Activated CD8-positive, alpha-beta T cell treated with anti-CD3 and anti-CD28 coated beads for 36 hours (primary cell): ENCODE data around the gene SLC22A4. TPM values are rescaled to one million over a fixed set of nuclear protein-coding genes. Genes with fewer than 3 reads are reported as not detected.

ENCODE experiments used
- ATAC-seq: fragments of 200-7000 bp; cut with Tn5 transposase; one replicate; pipeline ENCODE4 v1.10.0; 2021; ENCODE audit warnings: mild to moderate bottlenecking, moderate library complexity
- CTCF ChIA-PET: fragments of 350-600 bp; sonication (Branson Sonifier 250); formaldehyde crosslinking; loops from one replicate; lab custom pipeline; 2021; ENCODE audit warnings: antibody characterized with exemption; lab: Charles Lee
- POLR2A ChIA-PET: fragments of 350-600 bp; sonication (Branson Sonifier 250); formaldehyde crosslinking; loops from one replicate; lab custom pipeline; 2021; ENCODE audit warnings: antibody characterized with exemption; lab: Charles Lee
- DNase-seq: peaks from one replicate; pipeline ENCODE4 v3.0.0-alpha.2; 2020
- H3K27ac Mint-ChIP-seq: one replicate; pipeline ENCODE4 v1.8.0; 2021; ENCODE audit warnings: mild to moderate bottlenecking, mixed read lengths
- H3K27me3 Mint-ChIP-seq: one replicate; pipeline ENCODE4 v1.8.0; 2021; ENCODE audit warnings: mixed read lengths
- H3K36me3 Mint-ChIP-seq: one replicate; pipeline ENCODE4 v1.8.0; 2021; ENCODE audit warnings: low read depth, mixed read lengths
- H3K4me1 Mint-ChIP-seq: one replicate; pipeline ENCODE4 v1.8.0; 2021; ENCODE audit warnings: low read depth, mixed read lengths
- H3K4me3 Mint-ChIP-seq: one replicate; pipeline ENCODE4 v1.8.0; 2021; ENCODE audit warnings: mild to moderate bottlenecking, moderate library complexity, mixed read lengths
- H3K9me3 Mint-ChIP-seq: one replicate; pipeline ENCODE4 v1.8.0; 2021; ENCODE audit warnings: mixed read lengths
- intact Hi-C: fragments of 100-400 bp; cut with micrococcal nuclease; formaldehyde crosslinking; loops from one replicate; pipeline ENCODE4 v1.10.0; 2022
- total RNA-seq, 2 experiments: library from RNA; stranded (reverse); gene quantifications; one replicate each; pipeline ENCODE4 v1.2.3, GENCODE V29; 2021
- TF ChIP-seq, protein P1 (sequence below): fragments of 200-600 bp; IDR thresholded peaks from one replicate; pipeline ENCODE4 v1.8.0; 2022; ENCODE audit warnings: antibody characterized with exemption, mild to moderate bottlenecking

The SLC22A4 gene
- total RNA-seq, 2 experiments from 2014 or later = 0.74 to 0.88 TPM

DNA sequence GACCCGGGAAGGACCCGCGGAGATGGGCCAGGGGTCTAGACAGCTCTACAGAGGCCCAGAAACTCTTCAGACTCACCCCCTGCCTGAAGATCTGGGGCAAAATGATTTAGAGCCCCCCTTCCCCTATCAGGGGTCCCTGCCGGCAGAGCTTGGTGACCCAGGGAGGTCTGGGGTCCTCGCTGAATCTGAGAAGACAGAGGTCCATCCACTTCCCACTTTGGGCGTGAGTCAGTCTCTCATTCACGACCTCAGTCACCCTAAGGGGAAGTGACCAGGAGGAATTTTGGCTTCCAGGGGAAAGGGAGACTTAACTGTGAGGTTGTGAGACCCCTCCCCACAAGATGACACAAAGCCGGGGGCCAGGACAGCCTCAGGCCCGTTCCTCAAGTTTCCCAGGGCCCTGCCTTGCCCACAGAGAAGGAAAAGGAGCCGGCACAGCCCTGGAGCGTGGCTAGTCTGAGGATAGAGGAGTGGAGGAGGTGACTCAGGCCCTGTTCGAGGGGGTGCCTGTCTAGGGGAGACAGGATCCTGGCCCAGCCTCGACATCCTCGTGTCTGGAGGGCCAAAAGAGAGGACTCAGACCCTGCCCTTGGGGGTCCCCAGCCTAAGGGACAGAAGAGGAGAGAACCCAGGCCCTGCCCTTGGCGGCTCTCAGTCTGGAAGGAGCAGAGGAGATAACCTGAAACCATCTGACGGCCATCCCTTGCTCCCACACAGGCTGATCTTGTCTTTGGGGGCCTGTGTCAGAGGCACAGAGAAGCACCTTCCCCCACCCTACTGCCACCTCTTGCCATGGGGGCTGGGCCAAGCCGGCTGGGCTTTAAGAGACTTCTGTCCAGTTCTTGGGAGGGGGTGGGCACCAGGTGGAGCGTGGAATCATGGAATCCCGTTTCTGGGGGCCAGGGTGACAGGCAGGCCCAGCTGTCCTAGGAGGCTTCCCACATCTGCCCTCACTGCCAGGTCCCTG lies 35.8 kb upstream of the SLC22A4 start:
- no peak overlapping the region for H3K4me3 Mint-ChIP-seq
- H3K4me1 Mint-ChIP-seq = peaks cover 25% of the 10 kb centered on the region
- ATAC-seq (no peak), DNase-seq (no peak)
- POLR2A ChIA-PET = interaction anchor here (0.9 kb wide), 1 partner anchor 19 kb away, joined by 3 read pairs; no protein-coding TSS in a partner anchor
- TF ChIP-seq, protein P1, sequence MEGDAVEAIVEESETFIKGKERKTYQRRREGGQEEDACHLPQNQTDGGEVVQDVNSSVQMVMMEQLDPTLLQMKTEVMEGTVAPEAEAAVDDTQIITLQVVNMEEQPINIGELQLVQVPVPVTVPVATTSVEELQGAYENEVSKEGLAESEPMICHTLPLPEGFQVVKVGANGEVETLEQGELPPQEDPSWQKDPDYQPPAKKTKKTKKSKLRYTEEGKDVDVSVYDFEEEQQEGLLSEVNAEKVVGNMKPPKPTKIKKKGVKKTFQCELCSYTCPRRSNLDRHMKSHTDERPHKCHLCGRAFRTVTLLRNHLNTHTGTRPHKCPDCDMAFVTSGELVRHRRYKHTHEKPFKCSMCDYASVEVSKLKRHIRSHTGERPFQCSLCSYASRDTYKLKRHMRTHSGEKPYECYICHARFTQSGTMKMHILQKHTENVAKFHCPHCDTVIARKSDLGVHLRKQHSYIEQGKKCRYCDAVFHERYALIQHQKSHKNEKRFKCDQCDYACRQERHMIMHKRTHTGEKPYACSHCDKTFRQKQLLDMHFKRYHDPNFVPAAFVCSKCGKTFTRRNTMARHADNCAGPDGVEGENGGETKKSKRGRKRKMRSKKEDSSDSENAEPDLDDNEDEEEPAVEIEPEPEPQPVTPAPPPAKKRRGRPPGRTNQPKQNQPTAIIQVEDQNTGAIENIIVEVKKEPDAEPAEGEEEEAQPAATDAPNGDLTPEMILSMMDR = no peak
- CTCF ChIA-PET = interaction anchor here (7.7 kb wide), 1 partner anchor 20 kb away, joined by 44 read pairs; no protein-coding TSS in a partner anchor
- H3K36me3 Mint-ChIP-seq = no peaks in the 10 kb centered on the region
- H3K9me3 Mint-ChIP-seq = no peaks in the 10 kb centered on the region
- intact Hi-C loops = no loop called here
- H3K27ac Mint-ChIP-seq = no peak overlapping the region
- H3K27me3 Mint-ChIP-seq = peaks cover 13% of the 10 kb centered on the region

DNA sequence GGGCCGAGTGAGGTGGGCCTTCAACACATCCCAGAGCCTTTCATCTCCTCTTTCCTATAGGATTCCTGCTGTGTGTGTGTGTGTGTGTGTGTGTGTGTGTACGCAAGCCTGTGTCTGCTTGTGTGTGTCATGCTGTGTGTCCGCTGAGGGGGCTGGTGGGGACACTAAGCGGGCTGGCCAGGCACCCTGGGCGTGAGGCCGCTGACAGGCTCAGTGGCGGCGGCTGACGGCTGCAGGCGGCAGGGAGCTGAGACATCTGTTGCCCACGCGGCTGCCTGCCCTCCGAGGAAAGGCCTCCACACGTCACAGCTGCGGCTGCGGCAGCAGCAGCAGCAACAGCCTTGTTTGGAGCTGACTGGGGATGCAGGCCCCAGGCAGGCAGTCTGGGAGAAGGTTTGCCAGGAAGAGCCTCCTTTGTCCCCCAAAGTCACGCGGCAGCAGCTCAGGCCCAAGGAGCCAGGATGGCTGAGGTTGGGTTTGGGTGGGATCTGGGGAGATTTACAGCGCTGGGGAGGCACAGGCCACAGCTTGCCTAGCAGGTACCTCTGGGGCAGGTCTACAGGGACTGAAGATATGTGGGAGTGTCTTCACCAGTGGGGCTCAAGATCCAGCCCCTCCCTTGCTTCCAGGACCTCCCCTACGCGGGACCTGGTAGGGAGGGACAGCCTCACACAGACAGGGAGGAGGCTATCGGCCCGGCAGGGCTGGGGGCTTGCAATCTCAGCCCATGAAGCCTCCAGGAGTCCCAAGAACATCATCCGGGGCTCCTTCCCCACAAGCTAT lies 34.9 kb upstream of the SLC22A4 start:
- TF ChIP-seq, protein P1 = no peak
- H3K4me1 Mint-ChIP-seq = peaks cover 33% of the 10 kb centered on the region
- no peak overlapping the region for H3K27ac Mint-ChIP-seq
- no peak overlapping the region for H3K4me3 Mint-ChIP-seq
- intact Hi-C loops = no loop called here
- DNase-seq (no peak), ATAC-seq (no peak)
- POLR2A ChIA-PET = interaction anchor here (0.5 to 0.9 kb wide), 2 partner anchors 19 to 1050 kb away, joined by 3 read pairs; no protein-coding TSS in a partner anchor
- CTCF ChIA-PET = interaction anchor here (0.7 to 7.7 kb wide), 2 partner anchors 21 to 26 kb away, joined by 3 to 44 read pairs; no protein-coding TSS in a partner anchor
- H3K27me3 Mint-ChIP-seq = peaks cover 13% of the 10 kb centered on the region
- no peaks in the 10 kb centered on the region for H3K9me3 Mint-ChIP-seq
- H3K36me3 Mint-ChIP-seq = no peaks in the 10 kb centered on the region

DNA sequence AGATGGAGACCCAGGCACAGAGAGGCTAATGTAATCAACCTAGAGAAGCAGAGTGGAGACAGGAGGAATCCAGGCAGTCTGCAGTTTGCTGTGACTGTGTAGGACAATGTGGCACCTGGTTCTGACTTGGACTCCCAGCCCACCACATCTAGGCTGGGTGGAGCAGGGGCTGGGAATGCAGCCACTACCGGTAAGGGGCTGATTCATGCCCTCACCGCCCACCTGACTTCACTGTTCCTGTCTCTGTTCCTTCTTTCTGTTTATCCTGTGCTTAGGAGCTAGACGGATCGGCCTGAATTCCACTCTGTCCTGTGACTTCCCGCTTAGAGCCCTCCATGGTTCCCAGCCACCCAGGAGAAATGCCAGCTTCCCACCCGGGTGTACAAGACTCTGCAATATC lies 34.1 kb upstream of the SLC22A4 start:
- Mint-ChIP-seq H3K4me3 (no peak overlapping the region), H3K36me3 (no peaks in the 10 kb centered on the region), H3K9me3 (no peaks in the 10 kb centered on the region), H3K4me1 (peaks cover 40% of the 10 kb centered on the region), H3K27ac (peak overlapping the region; percentile 49), H3K27me3 (peaks cover 13% of the 10 kb centered on the region)
- DNase-seq = peak; percentile 42
- POLR2A ChIA-PET = interaction anchor here (0.5 to 0.6 kb wide), 2 partner anchors 21 to 1049 kb away, joined by 3 read pairs; no protein-coding TSS in a partner anchor
- intact Hi-C loops = no loop called here
- CTCF ChIA-PET = interaction anchor here (0.7 to 7.7 kb wide), 4 partner anchors 13 to 70 kb away, joined by 3 to 44 read pairs (median 10); no protein-coding TSS in a partner anchor
- peak; percentile 18 for ATAC-seq
- TF ChIP-seq, protein P1 = no peak

DNA sequence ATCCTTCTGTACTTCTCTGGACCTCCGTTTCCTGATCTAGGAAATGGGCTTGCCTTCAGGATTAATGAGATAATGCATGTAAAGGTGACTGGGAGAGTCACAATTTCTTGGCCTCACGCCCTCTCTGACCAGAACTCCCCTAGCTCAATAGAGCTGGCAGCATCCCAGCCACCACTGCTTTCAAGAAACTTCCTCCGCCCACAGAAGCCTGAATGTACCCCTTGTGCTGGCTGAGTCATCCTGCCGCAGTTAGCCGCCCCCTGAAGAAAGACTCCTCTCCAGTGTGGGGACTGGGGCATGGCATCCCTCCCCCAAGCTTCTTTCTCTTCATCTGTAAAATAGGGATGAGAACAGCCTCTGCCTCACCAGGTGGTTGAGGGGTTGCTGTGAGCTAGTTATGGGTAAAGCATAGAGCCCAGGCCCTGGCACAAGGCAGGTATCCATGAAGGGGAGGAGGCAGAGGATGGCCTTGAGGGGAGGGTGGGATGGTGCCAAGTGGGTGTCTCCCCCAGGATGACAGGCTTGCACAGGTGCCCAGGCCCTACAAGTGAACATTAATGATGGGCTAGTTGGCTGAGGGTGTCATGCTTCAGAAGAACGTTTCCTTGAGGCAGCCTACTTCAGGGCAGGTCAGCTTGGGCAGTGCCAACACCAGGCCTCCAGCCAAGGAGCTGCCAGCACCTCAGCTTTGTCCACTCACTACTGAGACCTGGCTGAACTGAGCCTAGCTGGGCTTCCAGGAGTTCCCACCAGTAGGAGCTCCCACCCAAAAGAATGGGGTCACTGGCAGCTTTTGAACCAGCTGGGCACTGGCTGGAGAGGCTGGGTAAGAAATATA lies 33.3 kb upstream of the SLC22A4 start:
- ChIA-PET CTCF (interaction anchor here (1.0 to 7.7 kb wide), 6 partner anchors 12 to 198 kb away, joined by 3 to 44 read pairs (median 4); no protein-coding TSS in a partner anchor), POLR2A (interaction anchor here (0.5 to 1.6 kb wide), 6 partner anchors 12 to 283 kb away, joined by 3 to 4 read pairs (median 3); partner anchors contain the start of gene SLC22A4)
- Mint-ChIP-seq H3K9me3 (no peaks in the 10 kb centered on the region), H3K36me3 (no peaks in the 10 kb centered on the region), H3K4me3 (peak overlapping the region; percentile 4), H3K27me3 (peaks cover 11% of the 10 kb centered on the region), H3K27ac (peak overlapping the region; percentile 49), H3K4me1 (peaks cover 40% of the 10 kb centered on the region)
- TF ChIP-seq, protein P1 = no peak
- peak; percentile 88 for DNase-seq
- intact Hi-C loops = no loop called here
- ATAC-seq = peak; percentile 85
